Breast epithelium (tissue), 4 donors: ENCODE measurements around the gene TFF3. TPM values are rescaled to one million over a fixed set of nuclear protein-coding genes. Genes with fewer than 3 reads are reported as not detected.
A peak's percentile ranks its signal among the peaks of the same experiment; 100 is the strongest.

ENCODE experiments used
- DNase-seq, 2 donors: peaks; one replicate each; pipeline ENCODE4 v3.0.0-alpha.2; 2019; ENCODE audit warnings: low spot score in 2 of 2
- H3K27ac ChIP-seq, 2 donors: fragments of 200-600 bp; sonication (generic) in 1 of 2; one replicate each; pipeline ENCODE4 v1.5.1; 2016 to 2019; ENCODE audit warnings: mild to moderate bottlenecking in 1 of 2
- H3K27me3 ChIP-seq, 2 donors: fragments of 200-600 bp; sonication (generic) in 1 of 2; one replicate each; pipeline versions ENCODE4 v1.5.1 to v1.6.0; 2017 to 2019; ENCODE audit warnings: control low read depth in 1 of 2, mild to moderate bottlenecking in 1 of 2
- H3K36me3 ChIP-seq: fragments of 200-600 bp; one replicate; pipeline ENCODE4 v1.5.1; 2019
- H3K4me1 ChIP-seq, 2 donors: fragments of 200-600 bp; sonication (generic); one replicate each; pipeline ENCODE4 v1.5.1; 2016 to 2019; ENCODE audit warnings: control low read depth in 1 of 2
- H3K4me3 ChIP-seq, 3 donors: fragments of 200-600 bp; sonication (generic); 1 replicate in 2 of 3; 2 replicates in 1 of 3; pipeline ENCODE4 v1.5.1; 2016 to 2019; ENCODE audit warnings: mild to moderate bottlenecking in 3 of 3, moderate library complexity in 2 of 3
- H3K9me3 ChIP-seq, 2 donors: fragments of 200-600 bp; sonication (generic) in 1 of 2; one replicate each; pipeline ENCODE4 v1.5.1; 2016 to 2019; ENCODE audit warnings: control low read depth in 1 of 2
- CTCF ChIP-seq, 3 donors: fragments of 450-650 bp; IDR thresholded peaks; one replicate each; pipeline ENCODE4 v1.5.1; 2016 to 2017; ENCODE audit warnings: antibody characterized with exemption in 3 of 3, mild to moderate bottlenecking in 3 of 3, moderate library complexity in 3 of 3
- POLR2A ChIP-seq: fragments of 450-650 bp; IDR thresholded peaks from one replicate; pipeline ENCODE4 v1.6.1; 2016; ENCODE audit warnings: antibody characterized with exemption, mild to moderate bottlenecking, moderate library complexity
- POLR2AphosphoS5 ChIP-seq, 3 donors: sonication (generic); formaldehyde crosslinking; IDR thresholded peaks; one replicate each; pipeline ENCODE4 v1.6.1; 2017; ENCODE audit warnings: antibody characterized with exemption in 3 of 3
- intact Hi-C: fragments of 100-400 bp; cut with DNase I; formaldehyde crosslinking; loops from one replicate; pipeline ENCODE4 v1.15.1; 2023; ENCODE audit warnings: low total_unique reads
- total RNA-seq, 3 donors: library from RNA; depleted of rRNA; stranded (reverse); fragments of >200 nt; gene quantifications; one replicate each; pipeline ENCODE4 v1.1.0, GENCODE V29; 2016

The TFF3 gene
- 100 to 1,000 TPM in 1 of 3 donors, 10 to 100 TPM in 1, under 1 TPM in 1; 0.96 to 108 (median 11.4) TPM for total RNA-seq

- Histone ChIP-seq H3K36me3 (no peaks in the 10 kb centered on the region), H3K4me1 (no peaks in the 10 kb centered on the region), H3K4me3 (no peak within 1 kb of the TSS), H3K27me3 (no peaks in the 10 kb centered on the region), H3K27ac (peak within 1 kb of the TSS in 1 of 2 donors; percentile 56), H3K9me3 (no peaks in the 10 kb centered on the region)
- no peak for TF ChIP-seq POLR2AphosphoS5 (IDR thresholded peaks at IDR 0.05)
- no peak for TF ChIP-seq POLR2A
- TF ChIP-seq CTCF (IDR thresholded peaks at IDR 0.05): no peak
- intact Hi-C loops: loop anchor here (10.0 kb wide), 1 partner anchor 1191 kb away; no protein-coding TSS in a partner anchor
- no peak for DNase-seq
These were observed at the start of gene TFF3 for GRCh38 chr21:42315296-42315891. TSS of gene TFF3 (minus strand) at chr21:42315409. CDS start at chr21:42315374, 35 bp downstream.

- TF ChIP-seq POLR2AphosphoS5 (IDR thresholded peaks at IDR 0.05) (no peak), CTCF (IDR thresholded peaks at IDR 0.05) (no peak)
- DNase-seq: no peak
- Histone ChIP-seq H3K4me3 (no peak overlapping the region), H3K27ac (no peak overlapping the region), H3K27me3 (peaks cover 0 to 9% of the 10 kb centered on the region in 2 donors), H3K36me3 (no peaks in the 10 kb centered on the region), H3K9me3 (peaks cover 4 to 8% of the 10 kb centered on the region in 2 donors), H3K4me1 (no peaks in the 10 kb centered on the region)
- intact Hi-C loops: no loop called here
These were observed 49.2 kb upstream of the TFF3 start for GRCh38 chr21:42364304-42364865.

- TF ChIP-seq POLR2A: no peak
- no peak for TF ChIP-seq POLR2AphosphoS5 (IDR thresholded peaks at IDR 0.05)
- TF ChIP-seq CTCF (IDR thresholded peaks at IDR 0.05): no peak
- Histone ChIP-seq H3K36me3 (no peaks in the 10 kb centered on the region), H3K4me1 (no peaks in the 10 kb centered on the region), H3K27ac (no peak overlapping the region), H3K4me3 (no peak overlapping the region), H3K9me3 (peaks cover 4 to 8% of the 10 kb centered on the region in 2 donors), H3K27me3 (peaks cover 0 to 9% of the 10 kb centered on the region in 2 donors)
- intact Hi-C loops: no loop called here
- no peak for DNase-seq
These were observed 48.1 kb upstream of the TFF3 start for GRCh38 chr21:42363312-42363711.

GRCh38 chr21:42362700-42363099 is 47.5 kb upstream of the TFF3 start:
- no peaks in the 10 kb centered on the region for H3K4me1 ChIP-seq
- TF ChIP-seq POLR2AphosphoS5 (IDR thresholded peaks at IDR 0.05): no peak
- TF ChIP-seq CTCF (IDR thresholded peaks at IDR 0.05): no peak
- no peak for TF ChIP-seq POLR2A
- intact Hi-C loops: no loop called here
- no peaks in the 10 kb centered on the region for H3K36me3 ChIP-seq
- H3K27ac ChIP-seq: no peak overlapping the region
- no peak for DNase-seq
- H3K9me3 ChIP-seq: peaks cover 4 to 8% of the 10 kb centered on the region in 2 donors
- H3K27me3 ChIP-seq: peaks cover 0 to 9% of the 10 kb centered on the region in 2 donors
- H3K4me3 ChIP-seq: no peak overlapping the region

- no peak for DNase-seq
- no peak overlapping the region for H3K27ac ChIP-seq
- H3K4me3 ChIP-seq: no peak overlapping the region
- intact Hi-C loops: no loop called here
- H3K36me3 ChIP-seq: no peaks in the 10 kb centered on the region
- peaks cover 4 to 8% of the 10 kb centered on the region in 2 donors for H3K9me3 ChIP-seq
- TF ChIP-seq POLR2A (no peak), CTCF (IDR thresholded peaks at IDR 0.05) (no peak), POLR2AphosphoS5 (IDR thresholded peaks at IDR 0.05) (no peak)
- peaks cover 0 to 9% of the 10 kb centered on the region in 2 donors for H3K27me3 ChIP-seq
- no peaks in the 10 kb centered on the region for H3K4me1 ChIP-seq
These were observed 47.0 kb upstream of the TFF3 start for GRCh38 chr21:42362198-42362597.
